Endothelial cell of umbilical vein (primary cell): Measurements from ENCODE around the gene VAV2.

Experiments used
- CTCF ChIP-seq, 2 donors: IDR thresholded peaks; 1 replicate in 1 of 2; 2 replicates in 1 of 2; pipeline ENCODE4 v1.5.1; 2011; ENCODE audit warnings: low read length in 2 of 2, mild to moderate bottlenecking in 2 of 2, moderate library complexity in 2 of 2, control low read depth in 1 of 2, inconsistent platforms in 1 of 2, low read depth in 1 of 2; ENCODE audit not compliant: insufficient read depth in 1 of 2; ENCODE audit errors: extremely low read depth in 1 of 2
- EZH2 ChIP-seq: IDR thresholded peaks from 2 replicates; pipeline ENCODE4 v1.6.1; 2012; ENCODE audit warnings: borderline replicate concordance, low read depth, mild to moderate bottlenecking, moderate library complexity, low read length, inconsistent platforms; ENCODE audit not compliant: severe bottlenecking
- POLR2A ChIP-seq: IDR thresholded peaks from 2 replicates; pipeline ENCODE4 v1.6.1; 2012; ENCODE audit warnings: low read depth, mild to moderate bottlenecking, control low read depth, low read length
- POLR2AphosphoS5 ChIP-seq: IDR thresholded peaks from 2 replicates; pipeline ENCODE4 v1.6.1; 2012; ENCODE audit warnings: low read depth, mild to moderate bottlenecking, control low read depth, low read length, moderate library complexity; ENCODE audit not compliant: insufficient read depth

DNA sequence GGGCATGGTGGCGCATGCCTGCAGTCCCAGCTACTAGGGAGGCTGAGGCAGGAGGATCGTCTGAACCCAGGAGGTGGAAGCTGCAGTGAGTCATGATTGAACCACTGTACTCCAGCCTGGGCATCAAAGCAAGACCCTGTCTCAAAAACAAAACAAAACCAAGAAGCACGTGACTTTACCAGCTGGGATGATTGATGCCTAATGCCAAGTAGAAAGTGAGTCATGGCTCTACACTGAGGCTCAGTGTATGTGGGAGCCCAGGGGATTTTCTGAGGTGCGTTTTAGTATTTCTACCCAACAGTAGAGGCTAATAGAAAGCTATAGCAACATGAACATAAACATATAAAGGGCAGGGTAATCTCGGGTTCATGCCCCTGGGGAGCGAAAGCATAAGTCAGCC, 19.3 kb upstream of the VAV2 start:
- TF ChIP-seq CTCF (IDR thresholded peaks at IDR 0.05; ENCODE audit: extremely low read depth in 1 of 2, insufficient read depth in 1 of 2, low read depth in 1 of 2, low read length in 2 of 2) (no peak), POLR2A (no peak), POLR2AphosphoS5 (no peak), EZH2 (no peak)
